Upper lobe of right lung (tissue), 1 donor: ENCODE data around the gene CPA1. TPM values are rescaled to one million over a fixed set of nuclear protein-coding genes. Genes with fewer than 3 reads are reported as not detected.

Experiments used
- ATAC-seq: fragments of 200-7000 bp; cut with Tn5 transposase; one replicate; pipeline ENCODE4 v1.9.1; 2020; ENCODE audit warnings: mild to moderate bottlenecking, moderate library complexity
- DNase-seq: peaks from one replicate; pipeline ENCODE4 v3.0.0-alpha.2; 2020
- H3K27ac ChIP-seq: fragments of 200-600 bp; one replicate; pipeline ENCODE4 v1.8.0; 2022
- H3K27me3 ChIP-seq: fragments of 200-600 bp; one replicate; pipeline ENCODE4 v1.8.0; 2022; ENCODE audit warnings: mild to moderate bottlenecking
- H3K36me3 ChIP-seq: fragments of 200-600 bp; one replicate; pipeline ENCODE4 v1.8.0; 2022
- H3K4me1 ChIP-seq: fragments of 200-600 bp; one replicate; pipeline ENCODE4 v1.8.0; 2022
- H3K4me3 ChIP-seq: fragments of 200-600 bp; one replicate; pipeline ENCODE4 v1.8.0; 2022; ENCODE audit warnings: mild to moderate bottlenecking
- H3K9me3 ChIP-seq: fragments of 200-600 bp; one replicate; pipeline ENCODE4 v1.8.0; 2022
- CTCF ChIP-seq: fragments of 200-600 bp; IDR thresholded peaks from one replicate; pipeline ENCODE4 v1.8.0; 2022; ENCODE audit warnings: antibody characterized with exemption
- intact Hi-C: fragments of 100-400 bp; cut with DNase I; formaldehyde crosslinking; loops from one replicate; pipeline ENCODE4 v1.11.0; 2022
- total RNA-seq: library from RNA; stranded (reverse); fragmentation: NEBNext Ultra II Directional; extraction: Animal tissue kit (Norgen Biotek cat#: 25700); gene quantifications from one replicate; pipeline ENCODE4 v1.2.1, GENCODE V29; 2021
- donor health status: DM: no; HTN: yes; CAD: no; lungs with severe emphysema.

The CPA1 gene
- total RNA-seq, 1 donor from 2014 or later = not detected

GRCh38 chr7:130401578-130401977 lies 21.3 kb downstream of the CPA1 start:
- no peaks in the 10 kb centered on the region for H3K9me3 ChIP-seq
- ATAC-seq (no peak), DNase-seq (no peak)
- no peak overlapping the region for H3K27ac ChIP-seq
- H3K36me3 ChIP-seq = no peaks in the 10 kb centered on the region
- intact Hi-C loops = no loop called here
- TF ChIP-seq CTCF = no peak
- no peaks in the 10 kb centered on the region for H3K27me3 ChIP-seq
- no peak overlapping the region for H3K4me3 ChIP-seq
- H3K4me1 ChIP-seq = peaks cover 7% of the 10 kb centered on the region

- no peak for ATAC-seq
- Histone ChIP-seq H3K9me3 (no peaks in the 10 kb centered on the region), H3K4me1 (no peaks in the 10 kb centered on the region), H3K4me3 (no peak overlapping the region), H3K36me3 (no peaks in the 10 kb centered on the region), H3K27me3 (no peaks in the 10 kb centered on the region), H3K27ac (no peak overlapping the region)
- TF ChIP-seq CTCF = no peak
- intact Hi-C loops = no loop called here
- no peak for DNase-seq
Observed at GRCh38 chr7:130405003-130405402, 24.7 kb downstream of the CPA1 start.

- H3K27me3 ChIP-seq = no peaks in the 10 kb centered on the region
- DNase-seq = no peak
- no peaks in the 10 kb centered on the region for H3K4me1 ChIP-seq
- TF ChIP-seq CTCF = no peak
- intact Hi-C loops = no loop called here
- H3K27ac ChIP-seq = no peak overlapping the region
- H3K36me3 ChIP-seq = no peaks in the 10 kb centered on the region
- no peaks in the 10 kb centered on the region for H3K9me3 ChIP-seq
- H3K4me3 ChIP-seq = no peak overlapping the region
- no peak for ATAC-seq
Observed at GRCh38 chr7:130409067-130409711, 28.9 kb downstream of the CPA1 start.

GRCh38 chr7:130409712-130410072 lies 29.4 kb downstream of the CPA1 start:
- H3K4me3 ChIP-seq = no peak overlapping the region
- ATAC-seq (no peak), DNase-seq (no peak)
- H3K9me3 ChIP-seq = no peaks in the 10 kb centered on the region
- H3K27me3 ChIP-seq = no peaks in the 10 kb centered on the region
- no peak overlapping the region for H3K27ac ChIP-seq
- intact Hi-C loops = no loop called here
- TF ChIP-seq CTCF = no peak
- no peaks in the 10 kb centered on the region for H3K4me1 ChIP-seq
- H3K36me3 ChIP-seq = no peaks in the 10 kb centered on the region

GRCh38 chr7:130410868-130411541 lies 30.7 kb downstream of the CPA1 start:
- no peak for TF ChIP-seq CTCF
- Histone ChIP-seq H3K27ac (no peak overlapping the region), H3K36me3 (no peaks in the 10 kb centered on the region), H3K4me3 (no peak overlapping the region), H3K9me3 (no peaks in the 10 kb centered on the region), H3K27me3 (no peaks in the 10 kb centered on the region), H3K4me1 (no peaks in the 10 kb centered on the region)
- intact Hi-C loops = no loop called here
- no peak for DNase-seq
- ATAC-seq = no peak
